EL (cell line): Measurements from ENCODE around the gene CLSTN1.
"Not testable (repeated sequence)": the region's sequence is repeated elsewhere in the genome, so short reads cannot be mapped to it uniquely, and the experiment has no call there.

Experiments
- DNase-seq: peaks from one replicate; pipeline ENCODE4 v3.0.0-alpha.2; 2016

CLSTN1 gene

DNA sequence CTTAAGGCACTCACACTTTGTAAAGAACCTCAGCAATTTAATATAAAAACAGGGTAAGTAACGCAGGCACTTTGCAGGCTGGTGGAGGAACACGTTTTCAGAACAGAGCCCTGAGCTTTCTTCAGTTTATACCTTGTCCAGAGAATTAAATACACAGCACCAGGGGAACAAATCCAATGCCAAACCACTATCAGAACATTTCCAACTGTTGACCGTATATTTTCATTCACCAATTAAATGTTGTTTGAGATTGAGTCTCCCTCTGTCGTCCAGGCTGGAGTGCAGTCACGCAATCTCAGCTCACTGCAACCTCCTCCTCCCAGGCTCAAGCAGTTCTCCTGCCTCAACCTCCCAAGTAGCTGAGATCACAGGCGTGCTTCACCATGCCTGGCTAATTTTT is 29.7 kb downstream of the CLSTN1 start:
- no peak for DNase-seq

DNA sequence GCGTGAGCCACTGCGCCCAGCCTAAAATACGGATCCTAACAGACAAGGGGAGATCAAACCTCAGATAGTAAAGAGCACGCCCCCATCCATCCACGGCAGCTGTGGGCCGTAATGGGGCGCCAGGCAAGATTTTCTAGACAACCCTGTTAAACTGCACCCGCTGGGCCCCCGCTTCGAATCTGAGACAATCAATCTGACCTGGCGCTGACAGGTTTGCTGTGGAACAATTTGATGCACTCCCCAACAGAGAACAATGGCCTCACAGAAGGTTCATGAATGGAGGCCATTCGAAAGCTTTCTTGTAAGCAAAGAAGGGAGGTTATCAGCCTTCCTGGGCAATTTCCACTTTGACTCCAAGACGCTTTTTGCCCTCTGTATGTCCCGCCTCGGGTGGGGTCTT is 30.5 kb downstream of the CLSTN1 start:
- DNase-seq, result no peak

DNA sequence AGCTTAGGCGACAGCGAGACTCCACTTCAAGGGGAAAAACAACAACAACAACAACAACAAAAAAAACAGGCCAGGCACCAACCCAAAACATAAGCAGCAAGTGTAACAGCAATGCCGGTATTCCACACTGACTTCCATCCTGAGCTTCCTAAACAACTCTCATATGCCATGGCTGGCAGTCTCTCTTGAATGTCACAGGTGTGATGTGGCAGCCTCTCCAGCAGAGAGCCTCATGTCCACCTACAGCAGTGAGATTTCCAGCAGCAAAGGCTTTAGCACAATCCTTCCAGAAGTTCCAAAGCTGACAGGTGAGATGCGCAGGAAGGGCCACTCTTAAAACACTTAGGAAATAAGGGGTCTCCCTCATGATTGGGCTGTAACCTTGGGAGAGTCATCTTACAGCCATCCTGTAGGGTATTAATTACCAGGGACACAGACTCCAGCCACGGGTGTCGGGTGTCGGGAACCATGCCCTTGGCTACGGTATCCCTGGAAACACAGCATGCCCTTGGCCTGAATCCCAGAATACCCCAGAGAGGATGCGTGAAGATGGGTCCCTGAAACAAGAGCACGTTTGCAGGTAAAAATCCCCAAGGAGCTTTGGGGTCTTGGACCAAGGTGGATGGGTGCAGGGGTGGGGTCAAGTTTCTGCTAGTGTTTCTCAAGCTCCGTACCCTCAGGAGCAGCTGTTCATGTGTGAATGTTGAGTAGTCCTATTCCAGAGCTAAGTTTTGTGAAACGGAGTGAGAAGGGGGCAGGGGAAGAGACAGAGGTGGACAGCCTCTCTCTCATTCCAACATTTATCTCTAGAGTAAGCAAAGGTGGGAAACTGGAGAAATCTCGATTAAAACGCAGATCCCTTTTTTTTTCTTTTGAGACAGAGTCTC is 31.4 kb downstream of the CLSTN1 start:
- DNase-seq, result peak; percentile 43

DNA sequence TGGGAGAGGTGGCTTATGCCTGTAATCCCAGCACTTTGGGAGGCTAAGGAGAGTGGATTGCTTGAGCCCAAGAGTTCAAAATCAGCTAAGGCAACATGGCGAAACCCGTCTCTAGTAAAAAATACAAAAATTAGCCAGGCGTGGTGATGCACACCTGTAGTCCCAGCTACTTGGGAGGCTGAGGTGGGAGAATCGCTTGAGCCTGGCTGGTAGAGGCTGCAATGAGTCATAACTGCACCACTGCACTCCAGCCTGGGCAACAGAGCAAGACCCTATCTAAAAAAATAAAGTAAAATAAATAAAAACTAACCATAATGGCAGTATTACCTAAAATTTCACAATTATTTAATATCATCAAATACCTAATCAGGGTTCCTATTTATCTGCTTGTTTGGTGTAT is 34.1 kb downstream of the CLSTN1 start:
- DNase-seq, result not testable (repeated sequence)

DNA sequence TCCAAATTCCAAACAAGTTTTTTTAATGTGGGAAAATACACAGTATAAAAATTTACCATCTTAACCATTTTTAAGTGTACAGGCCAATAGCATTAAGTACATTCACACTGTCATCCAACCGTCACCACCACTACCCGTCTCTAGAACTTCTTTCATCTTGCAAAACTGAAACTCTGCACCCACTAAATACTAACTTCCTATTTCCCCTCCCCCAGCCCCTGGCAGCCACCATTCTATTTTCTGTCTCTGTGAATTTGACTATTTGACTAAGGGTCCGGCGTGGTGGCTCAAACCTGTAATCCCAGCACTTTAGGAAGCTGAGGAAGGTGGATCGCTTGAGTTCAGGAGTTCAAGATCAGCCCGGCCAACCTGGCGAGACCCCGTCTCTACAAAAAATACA is 36.1 kb downstream of the CLSTN1 start:
- no peak for DNase-seq

DNA sequence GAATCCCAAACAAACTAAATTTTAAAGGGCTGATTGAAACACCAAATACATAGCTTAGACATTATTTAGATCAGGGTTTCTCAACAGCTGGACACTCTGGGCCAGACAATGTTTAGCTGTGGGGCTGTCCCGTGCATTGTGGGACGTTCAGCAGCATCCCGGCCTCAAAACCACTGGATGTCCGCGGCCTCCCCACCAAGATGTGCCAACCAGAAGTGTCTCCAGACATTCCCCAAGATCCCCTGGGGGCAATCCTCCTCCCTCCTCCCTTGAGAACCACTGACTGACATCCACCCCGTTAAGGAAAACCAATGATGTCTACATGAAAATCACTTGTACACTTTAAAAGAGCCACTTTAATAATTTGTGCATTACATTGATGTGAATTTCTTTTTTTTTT is 38.4 kb downstream of the CLSTN1 start:
- no peak for DNase-seq

DNA sequence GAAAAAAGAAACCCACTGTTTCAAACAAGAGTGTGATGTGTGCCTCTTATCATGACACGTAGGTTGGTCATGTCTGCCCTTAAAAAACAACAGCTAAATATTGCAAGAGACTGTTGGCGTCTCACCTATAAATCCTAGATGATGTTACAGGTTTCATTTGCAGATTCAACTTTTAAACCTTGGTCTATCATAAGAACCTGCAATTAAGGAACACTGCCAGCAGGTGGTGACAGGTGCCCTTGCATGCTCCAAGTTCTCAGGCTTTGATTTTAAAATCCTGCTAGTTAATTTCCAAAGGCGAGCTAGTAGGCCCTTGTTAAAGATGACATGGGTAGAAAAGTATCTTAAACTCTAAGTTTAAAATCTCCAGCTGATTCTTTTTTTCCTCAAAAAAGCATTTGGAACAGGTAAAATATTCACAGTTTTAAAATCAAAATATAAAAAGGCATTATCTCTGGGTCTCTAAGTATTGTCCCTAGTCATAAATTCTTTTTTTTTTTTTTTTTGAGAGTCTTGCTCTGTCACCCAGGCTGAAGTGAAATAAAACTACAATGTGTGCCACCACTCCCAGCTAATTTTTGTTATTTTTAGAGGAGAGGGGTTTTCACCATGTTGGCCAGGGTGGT is 39.1 kb downstream of the CLSTN1 start:
- peak; percentile 54 for DNase-seq

DNA sequence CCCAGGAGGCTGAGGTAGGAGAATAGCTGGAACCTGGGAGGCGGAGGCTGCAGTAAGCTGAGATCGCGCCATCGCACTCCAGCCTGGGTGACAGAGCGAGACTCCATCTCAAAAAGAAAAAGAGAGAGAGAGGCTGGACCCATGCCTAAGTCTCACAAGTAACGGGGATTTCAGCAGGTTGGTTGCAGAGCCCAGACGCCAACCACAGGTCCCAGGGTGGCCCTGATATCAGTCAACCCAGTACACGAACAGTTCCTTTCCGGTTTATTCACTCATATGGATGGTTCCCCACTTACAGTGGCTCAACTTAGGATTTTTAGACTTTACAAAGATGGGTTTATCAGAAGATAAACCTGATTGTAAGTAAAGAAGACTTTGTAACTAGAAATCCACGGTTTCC is 40.9 kb downstream of the CLSTN1 start:
- no peak for DNase-seq

DNA sequence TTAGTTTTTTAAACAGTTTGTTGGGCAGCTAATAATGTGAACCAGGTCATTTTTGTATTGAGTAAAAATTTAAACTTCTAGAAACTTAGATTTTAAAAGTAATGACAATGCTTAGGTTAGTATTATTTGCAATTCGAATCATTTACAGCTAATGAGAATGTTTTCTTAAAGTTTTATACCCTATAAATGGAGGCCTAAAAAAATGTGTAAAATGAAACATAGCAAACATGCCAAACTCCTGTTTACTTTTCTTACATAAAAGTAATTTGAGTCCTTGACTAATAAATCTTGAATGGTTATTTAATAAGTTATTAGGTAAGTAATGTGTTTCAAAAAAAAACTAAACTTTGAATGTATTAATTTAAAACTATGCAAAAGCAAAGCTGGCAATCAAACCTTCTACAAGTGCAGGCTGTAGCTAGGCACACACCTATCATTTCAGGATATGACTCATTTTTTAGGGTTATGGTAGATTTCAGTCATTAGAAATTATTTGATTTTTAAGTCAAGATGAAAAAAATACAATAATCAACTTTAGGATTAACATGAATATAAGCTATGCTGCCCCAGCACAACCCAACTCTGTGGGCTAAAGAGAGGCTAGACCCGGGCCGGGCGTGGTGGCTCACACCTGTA is 41.5 kb downstream of the CLSTN1 start:
- no peak for DNase-seq

DNA sequence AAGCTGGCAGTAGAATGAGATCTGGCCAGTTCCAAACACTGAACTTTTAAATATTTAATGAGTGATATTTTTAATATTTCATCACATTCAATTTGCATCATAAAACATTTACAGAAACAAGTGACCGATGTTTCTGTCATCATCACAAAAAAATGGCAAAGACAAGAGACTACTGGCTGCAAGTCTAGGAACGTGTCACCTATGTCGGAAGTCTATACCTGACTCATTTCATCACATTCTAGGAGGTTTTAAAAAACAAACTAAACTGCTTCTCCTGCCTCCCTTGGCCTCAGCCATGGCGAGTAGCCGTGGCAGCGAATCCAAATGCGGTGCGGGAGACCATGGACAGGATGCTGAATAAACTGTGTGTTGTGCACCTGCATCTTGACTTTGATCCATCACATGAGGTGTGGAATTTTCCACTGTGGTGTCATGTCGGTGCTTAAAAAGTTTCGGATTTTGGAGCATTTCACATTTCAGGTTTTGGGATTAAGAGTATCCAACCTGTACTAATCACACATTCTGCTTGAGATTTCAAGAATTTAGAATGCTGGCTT is 43.1 kb downstream of the CLSTN1 start:
- DNase-seq, result no peak

DNA sequence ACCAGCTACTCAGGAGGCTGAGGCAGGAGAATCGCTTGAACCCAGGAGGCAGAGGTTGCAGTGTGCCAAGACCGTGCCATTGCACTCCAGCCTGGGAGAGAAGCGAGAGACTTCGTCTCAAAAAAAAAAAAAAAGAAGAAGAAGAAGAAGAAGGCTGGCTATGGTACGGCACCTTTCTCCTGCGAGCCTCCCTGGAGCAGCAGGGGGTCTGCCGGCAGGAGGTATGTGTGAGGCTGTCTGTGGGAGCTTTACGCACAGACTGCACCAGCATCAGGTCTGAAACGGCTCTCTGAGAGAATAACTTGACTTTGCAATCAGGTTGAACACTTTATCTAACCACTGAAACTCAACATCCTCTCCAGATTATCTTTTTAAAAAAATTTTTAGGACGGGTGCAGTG is 44.9 kb downstream of the CLSTN1 start:
- no peak for DNase-seq

DNA sequence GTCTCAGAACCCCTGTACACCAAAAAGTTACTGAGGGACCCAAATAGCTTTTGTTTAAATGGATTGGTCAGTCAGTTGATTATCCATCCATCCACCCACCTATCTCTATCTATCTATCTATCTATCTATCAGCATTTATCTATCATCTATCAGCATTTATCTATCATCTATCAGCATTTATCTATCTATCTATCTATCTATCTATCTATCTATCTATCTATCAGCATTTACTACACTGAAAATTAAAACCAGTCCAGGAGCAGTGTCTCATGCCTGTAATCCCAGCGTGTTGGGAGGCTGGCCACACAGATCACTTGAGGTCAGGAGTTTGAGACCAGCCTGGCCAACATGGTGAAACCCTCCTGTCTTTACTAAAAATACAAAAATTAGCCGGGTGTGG is 47.1 kb downstream of the CLSTN1 start:
- no peak for DNase-seq

DNA sequence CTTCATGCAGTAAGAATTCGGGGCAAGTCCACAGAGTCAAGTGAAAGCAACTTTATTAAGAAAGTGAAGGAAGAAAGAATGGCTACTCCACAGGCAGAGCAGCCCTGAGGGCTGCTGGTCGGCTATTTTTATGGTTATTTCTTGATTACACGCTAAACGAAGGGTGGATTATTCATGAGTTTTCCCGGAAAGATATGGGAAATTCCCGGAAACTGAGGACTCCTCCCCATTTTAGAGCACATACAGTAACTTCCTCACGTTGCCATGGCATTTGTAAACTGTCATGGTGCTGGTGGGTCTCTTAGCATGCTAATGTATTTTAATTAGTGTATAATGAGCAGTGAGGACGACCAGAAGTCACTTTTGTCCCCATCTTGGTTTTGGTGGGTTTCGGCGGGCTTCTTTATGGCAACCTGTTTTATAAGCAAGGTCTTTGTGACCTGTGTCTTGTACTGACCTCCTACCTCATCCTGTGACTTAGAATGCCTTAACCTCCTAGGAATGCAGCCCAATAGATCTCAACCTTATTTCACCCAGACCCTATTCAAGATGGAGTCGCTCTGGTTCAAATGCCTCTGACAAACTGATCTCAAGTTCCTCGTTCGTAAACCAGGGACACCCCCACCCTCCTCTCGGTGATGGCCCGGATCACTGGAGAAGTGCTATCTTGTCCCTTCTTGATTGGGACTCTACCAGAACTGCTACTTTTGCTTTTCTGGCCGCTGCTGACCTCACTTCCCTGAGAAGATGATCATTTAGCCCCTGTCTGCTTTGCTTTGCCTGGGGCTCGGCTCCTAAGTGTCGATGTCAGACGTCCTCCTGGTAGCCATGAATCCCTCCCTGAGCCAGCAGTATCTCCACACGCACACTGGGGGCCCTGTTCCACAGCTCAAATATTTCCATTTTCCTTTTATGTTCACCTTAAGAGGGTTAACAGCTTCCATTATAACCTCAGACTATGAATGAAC is 48.8 kb downstream of the CLSTN1 start:
- DNase-seq, result no peak

DNA sequence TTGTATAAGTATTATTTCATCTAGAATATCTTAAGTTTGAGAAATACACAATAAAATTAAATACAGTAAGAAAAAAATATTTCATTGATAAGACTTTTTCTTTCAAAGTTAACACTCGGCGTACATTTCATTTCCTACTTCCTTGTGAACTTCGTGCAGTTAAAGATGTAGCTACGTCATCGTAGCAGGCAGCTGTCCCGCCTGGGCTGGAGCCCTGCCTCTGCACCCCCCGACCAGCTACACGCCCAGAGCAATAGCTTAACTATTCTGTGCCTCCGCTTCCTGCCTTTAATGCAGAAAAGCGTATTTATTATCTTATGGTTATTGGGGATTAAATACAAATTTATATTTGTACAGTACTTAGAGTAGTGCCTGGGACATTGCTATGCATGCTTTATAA is 53.5 kb downstream of the CLSTN1 start:
- DNase-seq, result no peak

DNA sequence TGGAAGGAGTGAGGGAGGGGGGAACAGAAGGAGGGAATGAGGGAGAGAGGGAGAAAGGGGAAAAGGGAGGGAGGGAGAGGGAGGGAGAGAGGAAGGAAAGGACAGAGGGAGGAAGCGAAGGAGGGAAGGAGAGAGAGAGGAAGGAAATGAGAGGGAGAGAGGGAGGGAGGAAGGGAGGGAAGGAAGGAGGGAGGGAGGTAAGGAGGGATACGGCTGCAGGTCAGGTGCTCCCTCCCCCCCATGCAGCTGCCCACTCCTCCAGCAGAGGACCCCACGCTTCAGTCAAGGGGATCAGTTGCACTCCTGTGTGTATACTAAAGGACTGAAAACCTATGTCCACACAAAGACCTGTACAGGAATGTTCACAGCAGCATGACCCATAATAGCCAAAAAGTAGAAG is 54.8 kb downstream of the CLSTN1 start:
- no peak for DNase-seq

DNA sequence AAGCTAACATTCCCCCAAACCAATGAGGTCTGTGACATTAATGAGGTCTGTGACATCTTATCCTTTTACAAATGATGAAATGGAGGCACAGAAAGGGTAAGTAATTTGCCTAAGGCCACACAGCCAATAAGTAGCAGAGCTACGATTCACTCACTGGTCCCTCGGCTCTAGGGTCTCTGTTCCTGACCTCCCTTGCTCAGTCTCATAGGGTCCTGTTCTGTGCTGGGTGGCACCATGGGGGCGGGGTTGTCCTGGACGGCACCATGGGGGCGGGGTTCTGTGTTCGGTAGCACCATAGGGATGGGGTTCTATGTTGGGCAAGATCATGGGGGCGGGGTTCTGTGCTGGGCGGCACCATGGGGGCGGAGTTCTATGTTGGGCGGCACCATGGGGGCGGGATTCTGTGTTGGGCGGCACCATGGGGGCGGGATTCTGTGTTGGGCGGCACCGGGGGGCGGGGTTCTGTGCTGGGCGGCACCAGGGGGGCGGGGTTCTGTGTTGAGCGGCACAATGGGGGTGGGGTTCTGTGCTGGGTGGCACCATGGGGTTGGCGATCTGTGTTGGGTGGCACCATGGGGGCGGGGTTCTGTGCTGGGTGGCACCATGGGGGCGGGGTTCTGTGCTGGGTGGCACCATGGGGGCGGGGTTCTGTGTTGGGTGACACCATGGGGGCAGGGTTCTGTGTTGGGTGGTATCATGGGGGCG is 55.6 kb downstream of the CLSTN1 start:
- DNase-seq, result no peak

DNA sequence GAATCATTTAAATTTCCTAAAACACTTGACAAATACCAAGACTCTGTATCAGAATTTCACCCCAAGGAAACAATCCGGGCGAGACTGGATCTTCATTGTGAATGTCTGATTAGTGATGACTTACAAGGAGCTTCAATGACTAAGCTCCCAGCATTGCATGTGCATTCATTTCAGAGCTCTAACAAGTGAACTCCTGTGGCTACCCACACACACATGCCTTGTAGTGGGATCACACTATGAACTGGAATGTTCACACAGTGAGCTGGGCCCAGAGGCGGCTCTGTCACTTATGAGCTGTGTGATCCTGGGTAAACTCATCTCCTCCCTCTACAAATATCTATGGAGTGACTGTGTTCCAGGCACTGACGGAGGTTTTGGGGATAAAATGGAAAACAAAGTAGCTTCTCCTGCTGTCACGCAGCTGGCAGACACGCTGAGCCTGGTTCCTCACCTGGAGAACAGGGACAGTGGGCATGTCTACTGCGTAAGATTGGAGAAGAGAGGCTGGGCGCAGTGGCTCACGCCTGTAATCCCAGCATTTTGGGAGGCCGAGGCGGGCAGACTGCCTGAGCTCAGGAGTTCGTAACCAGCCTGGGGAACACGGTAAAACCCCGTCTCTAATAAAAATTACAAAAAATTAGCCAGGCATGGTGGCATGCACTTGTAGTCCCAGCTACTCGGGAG is 56.9 kb downstream of the CLSTN1 start:
- peak; percentile 99 for DNase-seq

DNA sequence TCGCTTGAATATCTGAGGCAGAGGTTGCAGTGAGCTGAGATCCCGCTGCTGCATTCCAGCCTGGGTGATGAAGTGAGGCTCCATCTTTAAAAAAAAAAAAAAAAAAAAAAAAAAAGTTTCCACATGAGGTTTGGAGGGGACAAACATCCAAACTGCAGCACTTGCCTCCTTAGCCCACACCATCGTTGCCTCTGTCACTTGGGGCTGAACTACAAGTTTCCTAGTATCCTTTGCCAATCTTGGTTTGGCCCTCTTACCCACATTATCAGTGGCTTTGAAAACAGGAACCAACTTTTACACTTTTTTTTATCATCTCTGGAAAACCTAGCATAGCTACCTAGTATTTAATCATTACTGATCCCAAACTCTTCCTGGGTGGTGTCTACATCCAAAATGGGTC is 59.2 kb downstream of the CLSTN1 start:
- DNase-seq, result no peak

DNA sequence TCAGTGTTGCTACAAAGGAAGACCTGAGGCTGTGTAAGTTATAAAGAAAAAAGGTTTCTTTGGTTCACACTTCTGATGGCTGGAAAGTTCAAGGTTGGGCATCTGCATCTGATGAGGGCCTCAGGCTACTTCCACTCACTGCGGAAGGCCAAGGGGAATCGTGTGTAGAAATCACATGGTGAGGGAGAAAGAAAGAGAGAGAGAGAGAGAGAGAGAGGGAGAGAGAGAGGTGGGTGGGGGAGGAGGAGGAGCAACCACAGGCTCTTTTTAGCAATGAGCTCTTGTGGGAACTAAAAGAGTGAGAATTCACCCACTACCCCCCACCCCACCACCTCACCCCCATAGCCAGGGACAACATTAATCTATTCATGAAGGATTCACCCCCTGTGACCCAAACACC is 59.9 kb downstream of the CLSTN1 start:
- no peak for DNase-seq

DNA sequence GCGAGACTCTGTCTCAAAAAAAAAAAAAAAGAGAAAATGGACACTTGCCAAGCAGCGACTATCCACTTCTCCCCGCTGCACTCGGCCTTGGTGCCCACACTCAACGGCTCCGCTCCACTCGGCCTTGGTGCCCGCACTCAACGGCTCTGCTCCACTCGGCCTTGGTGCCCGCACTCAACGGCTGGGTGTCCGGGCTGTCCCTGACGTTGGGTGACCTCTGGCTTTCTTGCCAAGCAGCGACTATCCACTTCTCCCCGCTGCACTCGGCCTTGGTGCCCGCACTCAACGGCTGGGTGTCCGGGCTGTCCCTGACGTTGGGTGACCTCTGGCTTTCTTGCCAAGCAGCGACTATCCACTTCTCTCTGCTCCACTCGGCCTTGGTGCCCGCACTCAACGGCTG is 61.3 kb downstream of the CLSTN1 start:
- DNase-seq, result not testable (repeated sequence)

DNA sequence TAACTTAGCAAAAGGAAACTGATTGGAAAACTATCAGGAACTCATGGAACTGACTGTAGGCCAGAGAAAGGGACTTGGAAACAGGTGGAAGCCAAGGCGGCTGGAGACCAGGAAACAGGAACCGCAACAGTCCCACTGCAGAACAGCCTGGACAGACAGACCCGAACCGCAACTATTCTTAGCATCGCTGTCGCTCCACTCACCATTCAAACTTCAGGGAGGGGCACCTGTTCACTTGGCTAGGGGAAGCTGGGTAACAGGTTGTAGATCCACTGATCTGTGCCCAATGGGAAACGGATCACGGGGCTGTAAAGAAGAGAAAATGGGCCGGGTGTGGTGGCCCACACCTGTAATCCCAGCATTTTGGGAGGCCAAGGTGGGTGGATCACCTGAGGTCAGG is 61.9 kb downstream of the CLSTN1 start:
- DNase-seq, result no peak
